Neural progenitor cell (in vitro differentiated cells): ENCODE data around the gene POLN. TPM values are rescaled to one million over a fixed set of nuclear protein-coding genes. Genes with fewer than 3 reads are reported as not detected.

Experiments used
- DNase-seq: peaks from one replicate; pipeline ENCODE4 v3.0.0-alpha.2; 2016; ENCODE audit warnings: low spot score
- H2AFZ ChIP-seq: fragments of 200-600 bp; sonication (generic); replicated peaks from 2 replicates; pipeline ENCODE4 v1.6.1; 2016; ENCODE audit warnings: antibody characterized with exemption
- H3F3A ChIP-seq: fragments of 200-600 bp; sonication (generic); 2 replicates; pipeline ENCODE4 v1.6.1; 2016; ENCODE audit warnings: antibody characterized with exemption, low read depth
- H3K27ac ChIP-seq: fragments of 200-600 bp; sonication (generic); 2 replicates; pipeline ENCODE4 v1.5.1; 2016; ENCODE audit warnings: mild to moderate bottlenecking
- H3K27me3 ChIP-seq: fragments of 200-600 bp; sonication (generic); 2 replicates; pipeline ENCODE4 v1.6.1; 2016; ENCODE audit warnings: mild to moderate bottlenecking, moderate library complexity
- H3K36me3 ChIP-seq: fragments of 200-600 bp; sonication (generic); 2 replicates; pipeline ENCODE4 v1.5.1; 2016
- H3K4me1 ChIP-seq: fragments of 200-600 bp; sonication (generic); 2 replicates; pipeline ENCODE4 v1.6.1; 2016; ENCODE audit warnings: mixed run types
- H3K4me2 ChIP-seq: fragments of 200-600 bp; sonication (generic); 2 replicates; pipeline ENCODE4 v1.6.1; 2016
- H3K4me3 ChIP-seq: fragments of 200-600 bp; sonication (generic); 2 replicates; pipeline ENCODE4 v1.5.1; 2016
- H3K79me2 ChIP-seq: fragments of 200-600 bp; sonication (generic); 2 replicates; pipeline ENCODE4 v1.6.1; 2016; ENCODE audit warnings: low read depth
- H3K9ac ChIP-seq: fragments of 200-600 bp; sonication (generic); 2 replicates; pipeline ENCODE4 v1.6.1; 2016
- H3K9me3 ChIP-seq: fragments of 200-600 bp; sonication (generic); 2 replicates; pipeline ENCODE4 v1.5.1; 2016; ENCODE audit warnings: low read depth
- H4K20me1 ChIP-seq: fragments of 200-600 bp; sonication (generic); 2 replicates; pipeline ENCODE4 v1.6.1; 2016; ENCODE audit warnings: low read depth
- H3K27ac Mint-ChIP-seq: 3 replicates; pipeline ENCODE4 v1.8.0; 2021; ENCODE audit warnings: mixed read lengths
- H3K27me3 Mint-ChIP-seq: 2 replicates; pipeline ENCODE4 v1.8.0; 2022; ENCODE audit warnings: low read depth, mild to moderate bottlenecking, inconsistent platforms, moderate library complexity, mixed read lengths; ENCODE audit not compliant: insufficient read depth
- H3K36me3 Mint-ChIP-seq: 3 replicates; pipeline ENCODE4 v1.8.0; 2021; ENCODE audit warnings: mixed read lengths
- H3K4me1 Mint-ChIP-seq: 3 replicates; pipeline ENCODE4 v1.8.0; 2021; ENCODE audit warnings: mixed read lengths
- H3K4me3 Mint-ChIP-seq: 3 replicates; pipeline ENCODE4 v1.8.0; 2021; ENCODE audit warnings: mild to moderate bottlenecking, moderate library complexity, mixed read lengths
- H3K9me3 Mint-ChIP-seq: 3 replicates; pipeline ENCODE4 v1.8.0; 2020; ENCODE audit warnings: mixed read lengths
- EZH2 ChIP-seq: fragments of 200-600 bp; sonication (generic); IDR thresholded peaks from 2 replicates; pipeline ENCODE4 v1.6.1; 2017; ENCODE audit warnings: antibody characterized with exemption, mild to moderate bottlenecking, moderate library complexity
- EZH2phosphoT487 ChIP-seq: fragments of 200-600 bp; sonication (generic); IDR thresholded peaks from 2 replicates; pipeline ENCODE4 v1.6.1; 2017; ENCODE audit warnings: antibody characterized with exemption
- total RNA-seq: library from RNA; depleted of rRNA; stranded (reverse); fragments of >200 nt; gene quantifications from 2 replicates; pipeline ENCODE4 v1.2.3, GENCODE V29; 2015; ENCODE audit warnings: low replicate concordance
- TF ChIP-seq, protein P1 (sequence below): fragments of 200-600 bp; sonication (generic); IDR thresholded peaks from 2 replicates; pipeline ENCODE4 v1.5.1; 2017; ENCODE audit warnings: antibody characterized with exemption, mild to moderate bottlenecking

The POLN gene
- total RNA-seq, 1 donor from 2014 or later, result 1.7 TPM

GRCh38 chr4:2287594-2287915, 45.6 kb upstream of the POLN start:
- H3K27me3 ChIP-seq, result no peaks in the 10 kb centered on the region
- Mint-ChIP-seq H3K9me3 (peaks cover 3% of the 10 kb centered on the region), H3K4me3 (no peak overlapping the region), H3K27ac (no peak overlapping the region), H3K27me3 (peaks cover 11% of the 10 kb centered on the region), H3K36me3 (no peaks in the 10 kb centered on the region), H3K4me1 (peaks cover 17% of the 10 kb centered on the region)
- no peak overlapping the region for H3K9ac ChIP-seq
- peaks cover 19% of the 10 kb centered on the region for H3K4me1 ChIP-seq
- H3F3A ChIP-seq, result no peaks in the 10 kb centered on the region
- no peak for TF ChIP-seq EZH2
- peak overlapping the region; percentile 27 for H3K4me2 ChIP-seq
- no peaks in the 10 kb centered on the region for H4K20me1 ChIP-seq
- no peak overlapping the region for H3K4me3 ChIP-seq
- DNase-seq, result no peak
- no peaks in the 10 kb centered on the region for H3K79me2 ChIP-seq
- no peaks in the 10 kb centered on the region for H3K9me3 ChIP-seq
- H2AFZ ChIP-seq, result peak overlapping the region; percentile 13
- no peak overlapping the region for H3K27ac ChIP-seq
- H3K36me3 ChIP-seq, result no peaks in the 10 kb centered on the region

- DNase-seq, result peak; percentile 45
- H3K27me3 ChIP-seq, result no peaks in the 10 kb centered on the region
- TF ChIP-seq, protein P1, sequence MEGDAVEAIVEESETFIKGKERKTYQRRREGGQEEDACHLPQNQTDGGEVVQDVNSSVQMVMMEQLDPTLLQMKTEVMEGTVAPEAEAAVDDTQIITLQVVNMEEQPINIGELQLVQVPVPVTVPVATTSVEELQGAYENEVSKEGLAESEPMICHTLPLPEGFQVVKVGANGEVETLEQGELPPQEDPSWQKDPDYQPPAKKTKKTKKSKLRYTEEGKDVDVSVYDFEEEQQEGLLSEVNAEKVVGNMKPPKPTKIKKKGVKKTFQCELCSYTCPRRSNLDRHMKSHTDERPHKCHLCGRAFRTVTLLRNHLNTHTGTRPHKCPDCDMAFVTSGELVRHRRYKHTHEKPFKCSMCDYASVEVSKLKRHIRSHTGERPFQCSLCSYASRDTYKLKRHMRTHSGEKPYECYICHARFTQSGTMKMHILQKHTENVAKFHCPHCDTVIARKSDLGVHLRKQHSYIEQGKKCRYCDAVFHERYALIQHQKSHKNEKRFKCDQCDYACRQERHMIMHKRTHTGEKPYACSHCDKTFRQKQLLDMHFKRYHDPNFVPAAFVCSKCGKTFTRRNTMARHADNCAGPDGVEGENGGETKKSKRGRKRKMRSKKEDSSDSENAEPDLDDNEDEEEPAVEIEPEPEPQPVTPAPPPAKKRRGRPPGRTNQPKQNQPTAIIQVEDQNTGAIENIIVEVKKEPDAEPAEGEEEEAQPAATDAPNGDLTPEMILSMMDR, result no peak
- Mint-ChIP-seq H3K27ac (no peak overlapping the region), H3K27me3 (peaks cover 16% of the 10 kb centered on the region), H3K4me1 (peaks cover 12% of the 10 kb centered on the region), H3K9me3 (peaks cover 3% of the 10 kb centered on the region), H3K36me3 (no peaks in the 10 kb centered on the region), H3K4me3 (no peak overlapping the region)
- H3K9me3 ChIP-seq, result no peaks in the 10 kb centered on the region
- no peak overlapping the region for H3K9ac ChIP-seq
- H3K79me2 ChIP-seq, result no peaks in the 10 kb centered on the region
- no peaks in the 10 kb centered on the region for H4K20me1 ChIP-seq
- peak overlapping the region; percentile 27 for H3K4me2 ChIP-seq
- H3K36me3 ChIP-seq, result no peaks in the 10 kb centered on the region
- peak overlapping the region; percentile 13 for H2AFZ ChIP-seq
- no peaks in the 10 kb centered on the region for H3F3A ChIP-seq
- H3K4me1 ChIP-seq, result peaks cover 19% of the 10 kb centered on the region
- no peak overlapping the region for H3K4me3 ChIP-seq
- H3K27ac ChIP-seq, result no peak overlapping the region
Observed at GRCh38 chr4:2286904-2287593, 45.1 kb upstream of the POLN start.

- H3K27ac Mint-ChIP-seq, result no peak overlapping the region
- TF ChIP-seq EZH2phosphoT487 (no peak), EZH2 (no peak)
- TF ChIP-seq, protein P1, result no peak
- H3K27ac ChIP-seq, result no peak overlapping the region
- peaks cover 3% of the 10 kb centered on the region for H3K9me3 Mint-ChIP-seq
- DNase-seq, result no peak
- no peaks in the 10 kb centered on the region for H4K20me1 ChIP-seq
- H3K4me3 ChIP-seq, result no peak overlapping the region
- H2AFZ ChIP-seq, result no peak overlapping the region
- no peaks in the 10 kb centered on the region for H3K36me3 ChIP-seq
- H3K4me1 ChIP-seq, result peaks cover 19% of the 10 kb centered on the region
- H3K79me2 ChIP-seq, result no peaks in the 10 kb centered on the region
- H3K27me3 ChIP-seq, result no peaks in the 10 kb centered on the region
- peak overlapping the region; percentile 27 for H3K4me2 ChIP-seq
- H3K9me3 ChIP-seq, result no peaks in the 10 kb centered on the region
- H3F3A ChIP-seq, result no peaks in the 10 kb centered on the region
- peaks cover 13% of the 10 kb centered on the region for H3K27me3 Mint-ChIP-seq
- no peaks in the 10 kb centered on the region for H3K36me3 Mint-ChIP-seq
- peaks cover 12% of the 10 kb centered on the region for H3K4me1 Mint-ChIP-seq
- no peak overlapping the region for H3K9ac ChIP-seq
- H3K4me3 Mint-ChIP-seq, result no peak overlapping the region
Observed at GRCh38 chr4:2285613-2286381, 43.9 kb upstream of the POLN start.
